SK-N-MC (cell line): Measurements from ENCODE around the gene ZSWIM4.
A peak's percentile ranks its signal among the peaks of the same experiment; 100 is the strongest.

Source experiments
- DNase-seq: peaks from one replicate; pipeline ENCODE4 v3.0.0-alpha.2; 2011; ENCODE audit warnings: low read depth, low spot score
- H3K27ac ChIP-seq: fragments of 200-600 bp; sonication (generic); 2 replicates; pipeline ENCODE4 v1.5.1; 2016; ENCODE audit warnings: mixed run types
- H3K36me3 ChIP-seq: fragments of 200-600 bp; sonication (generic); 2 replicates; pipeline ENCODE4 v1.6.1; 2017; ENCODE audit warnings: antibody characterized with exemption, low read length, mixed read lengths; ENCODE audit not compliant: insufficient read depth
- H3K4me3 ChIP-seq: fragments of 200-600 bp; sonication (generic); 2 replicates; pipeline ENCODE4 v1.5.1; 2016
- H3K9ac ChIP-seq: fragments of 200-600 bp; sonication (generic); 2 replicates; pipeline ENCODE4 v1.8.0; 2017; ENCODE audit warnings: mixed run types, mixed read lengths; ENCODE audit not compliant: insufficient read length
- H3K9me3 ChIP-seq: fragments of 200-600 bp; sonication (generic); 2 replicates; pipeline ENCODE4 v1.6.1; 2017; ENCODE audit warnings: low read depth, mild to moderate bottlenecking, antibody characterized with exemption, low read length, moderate library complexity, mixed read lengths
- EZH2 ChIP-seq: fragments of 200-600 bp; sonication (generic); IDR thresholded peaks from one replicate; pipeline ENCODE4 v1.6.1; 2017; ENCODE audit warnings: antibody characterized with exemption
- FOXP2 ChIP-seq: optimal IDR thresholded peaks from 2 replicates; pipeline ENCODE3; 2011; ENCODE audit warnings: mild to moderate bottlenecking, moderate library complexity; ENCODE audit not compliant: insufficient read depth; ENCODE audit errors: extremely low read length, control extremely low read depth
- POLR2AphosphoS5 ChIP-seq: IDR thresholded peaks from 2 replicates; pipeline ENCODE4 v1.6.1; 2012; ENCODE audit warnings: mild to moderate bottlenecking, low read depth, low read length, borderline replicate concordance

The ZSWIM4 gene

GRCh38 chr19:13875824-13876223 lies 80.6 kb downstream of the ZSWIM4 start:
- H3K27ac ChIP-seq = no peak overlapping the region
- no peak for TF ChIP-seq FOXP2
- no peak for TF ChIP-seq POLR2AphosphoS5
- TF ChIP-seq EZH2 = no peak
- no peak for DNase-seq
- no peaks in the 10 kb centered on the region for H3K9me3 ChIP-seq
- no peak overlapping the region for H3K9ac ChIP-seq
- no peaks in the 10 kb centered on the region for H3K36me3 ChIP-seq
- no peak overlapping the region for H3K4me3 ChIP-seq

GRCh38 chr19:13876834-13877233 lies 81.6 kb downstream of the ZSWIM4 start, which contains the start of gene NANOS3:
Gene NANOS3, plus strand, starts transcription at chr19:13877134. Its CDS starts 115 bp downstream, at chr19:13877249.
- H3K27ac ChIP-seq = no peak within 1 kb of the TSS
- no peak for DNase-seq
- H3K9ac ChIP-seq = no peak within 1 kb of the TSS

GRCh38 chr19:13877303-13877702 lies 82.1 kb downstream of the ZSWIM4 start:
- Histone ChIP-seq H3K9me3 (no peaks in the 10 kb centered on the region), H3K36me3 (no peaks in the 10 kb centered on the region), H3K27ac (no peak overlapping the region), H3K4me3 (no peak overlapping the region), H3K9ac (no peak overlapping the region)
- DNase-seq = no peak
- TF ChIP-seq FOXP2 (no peak), EZH2 (no peak), POLR2AphosphoS5 (no peak)

More at GRCh38 chr19:13876834-13877233, 81.6 kb downstream of the ZSWIM4 start, which contains the start of gene NANOS3:
- Histone ChIP-seq H3K9me3 (no peaks in the 10 kb centered on the region), H3K4me3 (no peak within 1 kb of the TSS), H3K36me3 (no peaks in the 10 kb centered on the region)
- no peak for TF ChIP-seq POLR2AphosphoS5
- no peak for TF ChIP-seq FOXP2
- no peak for TF ChIP-seq EZH2

GRCh38 chr19:13880059-13881043 lies 85.1 kb downstream of the ZSWIM4 start:
- DNase-seq = peak; percentile 55
- Histone ChIP-seq H3K27ac (peak overlapping the region; percentile 55), H3K36me3 (no peaks in the 10 kb centered on the region), H3K4me3 (peak overlapping the region; percentile 63), H3K9ac (peak overlapping the region; percentile 42), H3K9me3 (no peaks in the 10 kb centered on the region)
- TF ChIP-seq FOXP2 (peak; percentile 20), EZH2 (no peak), POLR2AphosphoS5 (peak; percentile 15; the same call in 1 of the 2 replicates)

GRCh38 chr19:13881251-13881691 lies 86.0 kb downstream of the ZSWIM4 start:
- TF ChIP-seq EZH2 (no peak), FOXP2 (no peak), POLR2AphosphoS5 (no peak)
- Histone ChIP-seq H3K36me3 (no peaks in the 10 kb centered on the region), H3K27ac (no peak overlapping the region), H3K4me3 (no peak overlapping the region), H3K9me3 (no peaks in the 10 kb centered on the region), H3K9ac (no peak overlapping the region)
- no peak for DNase-seq
